ENCODE measurements around the gene SNTB2. TPM values are rescaled to one million over a fixed set of nuclear protein-coding genes. Genes with fewer than 3 reads are reported as not detected.
A peak's percentile ranks its signal among the peaks of the same experiment; 100 is the strongest.

SNTB2 gene
- total and polyA plus RNA-seq, 2 of the 13 experiments (the other 11 are each of a cell fraction or from before 2014, with no cell fraction given), result 11.5 to 19.2 TPM

GRCh38 chr16:69311533-69312387 is 124.8 kb downstream of the SNTB2 start (continued):
- TF ChIP-seq THAP8 (CRISPR knock-in tag; IDR thresholded peaks at IDR 0.05; ENCODE audit: borderline replicate concordance) (no peak), ZNF703 (CRISPR knock-in tag; IDR thresholded peaks at IDR 0.05; ENCODE audit: borderline replicate concordance) (no peak), BRCA1 (CRISPR knock-in tag; IDR thresholded peaks at IDR 0.05) (0 out of 2 replicates have a peak, but pooled peaks have one; percentile 63), ZSCAN29 (CRISPR knock-in tag; conservative IDR thresholded peaks at IDR 0.05) (peak; percentile 68; the same call in 1 of the 2 replicates), ZHX1 (CRISPR knock-in tag; IDR thresholded peaks at IDR 0.05; ENCODE audit: low read depth) (0 out of 2 replicates have a peak, but pooled peaks have one; percentile 36), ZNF687 (CRISPR knock-in tag; IDR thresholded peaks at IDR 0.05) (peak; percentile 80), NRL (CRISPR knock-in tag; IDR thresholded peaks at IDR 0.05; ENCODE audit: borderline replicate concordance) (peak; percentile 57; the same call in 1 of the 2 replicates), ZKSCAN8 (CRISPR knock-in tag; IDR thresholded peaks at IDR 0.05; ENCODE audit: borderline replicate concordance) (no peak), UBTF (CRISPR knock-in tag; IDR thresholded peaks at IDR 0.05) (peak; percentile 78; the same call in 1 of the 2 replicates), TBP (CRISPR knock-in tag; IDR thresholded peaks at IDR 0.05) (no peak), ZNF414 (CRISPR knock-in tag; IDR thresholded peaks at IDR 0.05) (peak; percentile 78), FOXK1 (CRISPR knock-in tag; IDR thresholded peaks at IDR 0.05; ENCODE audit: borderline replicate concordance, low read depth) (0 out of 2 replicates have a peak, but pooled peaks have one; percentile 24), TMF1 (CRISPR knock-in tag; IDR thresholded peaks at IDR 0.05; ENCODE audit: low read depth) (0 out of 2 replicates have a peak, but pooled peaks have one; percentile 31), ISL2 (CRISPR knock-in tag; IDR thresholded peaks at IDR 0.05) (peak; percentile 55; the same call in 1 of the 2 replicates), ZNF329 (CRISPR knock-in tag; IDR thresholded peaks at IDR 0.05; ENCODE audit: low read depth) (no peak), MXD3 (CRISPR knock-in tag; IDR thresholded peaks at IDR 0.05) (peak; percentile 26; the same call in 1 of the 2 replicates)
